ENCODE results near the gene BAD.

The BAD gene

GRCh38 chr11:64281957-64282770 is 2.3 kb downstream of the BAD start:
- in situ Hi-C loops (cut with MboI; ENCODE audit: low sequenced_read_pairs), result no loop called here

GRCh38 chr11:64278576-64279190 is 5.8 kb downstream of the BAD start:
- in situ Hi-C loops (cut with MboI; ENCODE audit: low sequenced_read_pairs), result no loop called here

- in situ Hi-C loops (cut with MboI; ENCODE audit: low sequenced_read_pairs), result no loop called here
Observed at GRCh38 chr11:64276653-64277431, 7.6 kb downstream of the BAD start.

- in situ Hi-C loops (cut with MboI; ENCODE audit: low sequenced_read_pairs), result no loop called here
Observed at GRCh38 chr11:64275841-64276240, 8.6 kb downstream of the BAD start.

GRCh38 chr11:64275031-64275800 is 9.2 kb downstream of the BAD start:
- in situ Hi-C loops (cut with MboI; ENCODE audit: low sequenced_read_pairs), result no loop called here

GRCh38 chr11:64269540-64270220 is 14.8 kb downstream of the BAD start:
- in situ Hi-C loops (cut with MboI; ENCODE audit: low sequenced_read_pairs), result no loop called here

- in situ Hi-C loops (cut with MboI; ENCODE audit: low sequenced_read_pairs), result no loop called here
Observed at GRCh38 chr11:64268893-64269539, 15.4 kb downstream of the BAD start.

- in situ Hi-C loops (cut with MboI; ENCODE audit: low sequenced_read_pairs), result no loop called here
Observed at GRCh38 chr11:64268025-64268892, 16.2 kb downstream of the BAD start.

- in situ Hi-C loops (cut with MboI; ENCODE audit: low sequenced_read_pairs), result no loop called here
Observed at GRCh38 chr11:64267207-64267945, 17.1 kb downstream of the BAD start.

- in situ Hi-C loops (cut with MboI; ENCODE audit: low sequenced_read_pairs), result no loop called here
Observed at GRCh38 chr11:64266339-64266738, 18.1 kb downstream of the BAD start.

GRCh38 chr11:64265176-64266160 is 19.0 kb downstream of the BAD start:
- in situ Hi-C loops (cut with MboI; ENCODE audit: low sequenced_read_pairs), result no loop called here

- in situ Hi-C loops (cut with MboI; ENCODE audit: low sequenced_read_pairs), result no loop called here
Observed at GRCh38 chr11:64264371-64264852, 20.1 kb downstream of the BAD start.

GRCh38 chr11:64263947-64264317 is 20.5 kb downstream of the BAD start:
- in situ Hi-C loops (cut with MboI; ENCODE audit: low sequenced_read_pairs), result no loop called here

GRCh38 chr11:64263021-64263946 is 21.2 kb downstream of the BAD start:
- in situ Hi-C loops (cut with MboI; ENCODE audit: low sequenced_read_pairs), result no loop called here

GRCh38 chr11:64262271-64263002 is 22.0 kb downstream of the BAD start:
- in situ Hi-C loops (cut with MboI; ENCODE audit: low sequenced_read_pairs), result no loop called here
